ENCODE data around the gene PTBP3. TPM values are rescaled to one million over a fixed set of nuclear protein-coding genes. Genes with fewer than 3 reads are reported as not detected.

PTBP3 gene
- total RNA-seq, 1 donor from 2014 or later = 108 TPM

DNA sequence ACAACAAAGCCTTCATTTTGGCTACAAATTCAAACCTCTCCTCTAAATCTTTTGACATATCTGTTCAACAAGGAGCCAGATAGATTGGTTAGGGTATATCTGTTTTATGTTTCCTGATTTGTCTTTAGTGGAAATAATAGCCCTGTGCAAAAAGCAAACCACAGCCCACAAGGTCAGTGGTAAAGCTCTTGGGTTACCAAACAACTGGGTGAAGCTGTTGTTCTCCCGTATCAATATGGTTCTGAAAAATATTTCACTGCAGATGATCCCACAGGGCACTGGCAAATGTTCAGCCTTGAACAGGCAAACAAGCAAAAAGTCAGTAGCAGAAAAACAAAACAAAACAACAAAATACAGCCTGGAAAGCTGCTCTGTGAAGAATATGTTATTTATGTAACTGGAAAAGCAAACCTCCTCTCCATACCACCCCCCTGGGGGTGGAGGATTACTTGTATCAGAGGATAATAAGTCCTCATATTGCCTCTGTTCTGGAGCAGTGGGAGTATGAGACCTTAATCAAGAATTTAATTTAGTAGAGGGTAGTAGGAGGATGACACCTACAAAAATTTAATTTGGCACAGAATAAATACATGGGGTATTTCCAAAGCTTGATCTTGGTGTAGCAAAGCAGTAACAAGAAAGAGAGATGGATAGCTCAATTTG, 20.8 kb upstream of the PTBP3 start:
- no peak overlapping the region for H3K27ac ChIP-seq (ENCODE audit: low read depth, low read length)
- DNase-seq (ENCODE audit: low read depth) = no peak
- TF ChIP-seq, protein P1, sequence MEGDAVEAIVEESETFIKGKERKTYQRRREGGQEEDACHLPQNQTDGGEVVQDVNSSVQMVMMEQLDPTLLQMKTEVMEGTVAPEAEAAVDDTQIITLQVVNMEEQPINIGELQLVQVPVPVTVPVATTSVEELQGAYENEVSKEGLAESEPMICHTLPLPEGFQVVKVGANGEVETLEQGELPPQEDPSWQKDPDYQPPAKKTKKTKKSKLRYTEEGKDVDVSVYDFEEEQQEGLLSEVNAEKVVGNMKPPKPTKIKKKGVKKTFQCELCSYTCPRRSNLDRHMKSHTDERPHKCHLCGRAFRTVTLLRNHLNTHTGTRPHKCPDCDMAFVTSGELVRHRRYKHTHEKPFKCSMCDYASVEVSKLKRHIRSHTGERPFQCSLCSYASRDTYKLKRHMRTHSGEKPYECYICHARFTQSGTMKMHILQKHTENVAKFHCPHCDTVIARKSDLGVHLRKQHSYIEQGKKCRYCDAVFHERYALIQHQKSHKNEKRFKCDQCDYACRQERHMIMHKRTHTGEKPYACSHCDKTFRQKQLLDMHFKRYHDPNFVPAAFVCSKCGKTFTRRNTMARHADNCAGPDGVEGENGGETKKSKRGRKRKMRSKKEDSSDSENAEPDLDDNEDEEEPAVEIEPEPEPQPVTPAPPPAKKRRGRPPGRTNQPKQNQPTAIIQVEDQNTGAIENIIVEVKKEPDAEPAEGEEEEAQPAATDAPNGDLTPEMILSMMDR (IDR thresholded peaks at IDR 0.05; ENCODE audit: insufficient read depth, low read depth, low read length) = no peak
- TF ChIP-seq EZH2 (IDR thresholded peaks at IDR 0.05; ENCODE audit: insufficient read depth, low read length) = no peak
- no peaks in the 10 kb centered on the region for H3K9me3 ChIP-seq (ENCODE audit: insufficient read depth, low read depth, low read length)
- no peaks in the 10 kb centered on the region for H3K79me2 ChIP-seq (ENCODE audit: insufficient read depth, low read length)
- H3K36me3 Mint-ChIP-seq (ENCODE audit: low read depth, unreplicated experiment) = no peaks in the 10 kb centered on the region
- no peaks in the 10 kb centered on the region for H3K36me3 ChIP-seq (ENCODE audit: insufficient read depth, low read length)
- no peak overlapping the region for H3K4me3 ChIP-seq (ENCODE audit: insufficient read depth, low read depth, low read length)
- H3K4me1 ChIP-seq (ENCODE audit: insufficient read depth, low read length) = no peaks in the 10 kb centered on the region
- H2AFZ ChIP-seq (ENCODE audit: low read depth, low read length) = no peak overlapping the region
- no peak overlapping the region for H3K4me3 Mint-ChIP-seq (ENCODE audit: unreplicated experiment)
- no peaks in the 10 kb centered on the region for H3K9me3 Mint-ChIP-seq (ENCODE audit: unreplicated experiment)
- H3K27me3 Mint-ChIP-seq (ENCODE audit: low read depth, unreplicated experiment) = no peaks in the 10 kb centered on the region
- no peaks in the 10 kb centered on the region for H4K20me1 ChIP-seq (ENCODE audit: insufficient read depth, low read length)
- H3K4me2 ChIP-seq (ENCODE audit: low read length) = no peak overlapping the region
- H3K9ac ChIP-seq (ENCODE audit: low read length) = no peak overlapping the region
- H3K27ac Mint-ChIP-seq (ENCODE audit: unreplicated experiment) = no peak overlapping the region
- no peak for FAIRE-seq
- H3K4me1 Mint-ChIP-seq (ENCODE audit: low read depth, unreplicated experiment) = no peaks in the 10 kb centered on the region
- no peaks in the 10 kb centered on the region for H3K27me3 ChIP-seq (ENCODE audit: insufficient read depth, low read length)

DNA sequence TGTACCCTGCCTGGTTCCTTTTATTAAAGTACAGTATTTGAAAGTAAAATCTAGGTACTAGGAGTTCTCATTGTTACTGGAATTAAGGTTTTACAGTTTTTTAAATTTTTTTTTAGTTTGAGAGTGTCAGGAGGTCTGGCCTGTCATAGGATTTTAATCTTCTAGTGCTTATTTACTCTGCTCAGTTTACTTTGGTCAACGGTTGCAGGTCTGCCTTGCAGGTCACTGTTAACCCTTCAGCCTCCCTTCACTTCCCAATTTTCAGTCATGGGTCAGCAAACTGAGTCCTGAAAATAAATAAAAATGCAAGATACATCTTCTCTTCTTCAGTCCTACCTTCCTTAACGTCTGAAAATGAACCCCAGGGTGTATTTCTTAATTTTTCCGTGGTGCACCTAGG, 18.8 kb upstream of the PTBP3 start:
- no peak overlapping the region for H2AFZ ChIP-seq (ENCODE audit: low read depth, low read length)
- Mint-ChIP-seq H3K9me3 (ENCODE audit: unreplicated experiment) (no peaks in the 10 kb centered on the region), H3K4me3 (ENCODE audit: unreplicated experiment) (no peak overlapping the region), H3K27me3 (ENCODE audit: low read depth, unreplicated experiment) (no peaks in the 10 kb centered on the region), H3K36me3 (ENCODE audit: low read depth, unreplicated experiment) (no peaks in the 10 kb centered on the region), H3K4me1 (ENCODE audit: low read depth, unreplicated experiment) (no peaks in the 10 kb centered on the region), H3K27ac (ENCODE audit: unreplicated experiment) (no peak overlapping the region)
- no peak overlapping the region for H3K4me3 ChIP-seq (ENCODE audit: insufficient read depth, low read depth, low read length)
- FAIRE-seq (no peak), DNase-seq (ENCODE audit: low read depth) (no peak)
- no peaks in the 10 kb centered on the region for H3K79me2 ChIP-seq (ENCODE audit: insufficient read depth, low read length)
- H3K9me3 ChIP-seq (ENCODE audit: insufficient read depth, low read depth, low read length) = no peaks in the 10 kb centered on the region
- TF ChIP-seq, protein P1 (IDR thresholded peaks at IDR 0.05; ENCODE audit: insufficient read depth, low read depth, low read length) = no peak
- TF ChIP-seq EZH2 (IDR thresholded peaks at IDR 0.05; ENCODE audit: insufficient read depth, low read length) = no peak
- H3K4me1 ChIP-seq (ENCODE audit: insufficient read depth, low read length) = no peaks in the 10 kb centered on the region
- no peak overlapping the region for H3K4me2 ChIP-seq (ENCODE audit: low read length)
- no peak overlapping the region for H3K27ac ChIP-seq (ENCODE audit: low read depth, low read length)
- no peak overlapping the region for H3K9ac ChIP-seq (ENCODE audit: low read length)
- H3K36me3 ChIP-seq (ENCODE audit: insufficient read depth, low read length) = no peaks in the 10 kb centered on the region
- H3K27me3 ChIP-seq (ENCODE audit: insufficient read depth, low read length) = no peaks in the 10 kb centered on the region
- no peaks in the 10 kb centered on the region for H4K20me1 ChIP-seq (ENCODE audit: insufficient read depth, low read length)

DNA sequence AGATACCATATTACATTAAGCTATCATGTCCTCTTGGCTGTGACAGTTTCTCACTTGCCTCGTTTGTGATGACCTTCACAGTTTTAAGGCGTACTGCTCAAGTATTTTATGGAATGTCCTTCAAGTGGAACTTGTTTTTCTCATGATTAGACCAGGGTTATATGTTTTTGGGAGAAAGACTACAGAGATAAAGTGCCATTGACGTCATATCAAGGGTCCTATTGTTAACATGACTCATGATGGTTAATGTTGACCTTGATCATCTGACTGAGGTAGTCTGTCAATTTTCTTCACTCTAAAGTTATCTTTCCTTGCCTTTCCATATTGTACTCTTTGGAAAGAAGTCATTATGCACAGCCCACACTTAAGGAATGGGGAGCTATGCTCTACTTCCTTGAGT, 17.8 kb upstream of the PTBP3 start:
- Histone ChIP-seq H3K27me3 (ENCODE audit: insufficient read depth, low read length) (no peaks in the 10 kb centered on the region), H3K9me3 (ENCODE audit: insufficient read depth, low read depth, low read length) (no peaks in the 10 kb centered on the region), H3K4me2 (ENCODE audit: low read length) (no peak overlapping the region), H3K36me3 (ENCODE audit: insufficient read depth, low read length) (no peaks in the 10 kb centered on the region), H3K4me1 (ENCODE audit: insufficient read depth, low read length) (no peaks in the 10 kb centered on the region), H3K27ac (ENCODE audit: low read depth, low read length) (no peak overlapping the region), H2AFZ (ENCODE audit: low read depth, low read length) (no peak overlapping the region), H4K20me1 (ENCODE audit: insufficient read depth, low read length) (no peaks in the 10 kb centered on the region), H3K4me3 (ENCODE audit: insufficient read depth, low read depth, low read length) (no peak overlapping the region), H3K79me2 (ENCODE audit: insufficient read depth, low read length) (no peaks in the 10 kb centered on the region), H3K9ac (ENCODE audit: low read length) (no peak overlapping the region)
- Mint-ChIP-seq H3K27me3 (ENCODE audit: low read depth, unreplicated experiment) (no peaks in the 10 kb centered on the region), H3K27ac (ENCODE audit: unreplicated experiment) (no peak overlapping the region), H3K4me1 (ENCODE audit: low read depth, unreplicated experiment) (no peaks in the 10 kb centered on the region), H3K9me3 (ENCODE audit: unreplicated experiment) (no peaks in the 10 kb centered on the region), H3K36me3 (ENCODE audit: low read depth, unreplicated experiment) (no peaks in the 10 kb centered on the region), H3K4me3 (ENCODE audit: unreplicated experiment) (no peak overlapping the region)
- FAIRE-seq (no peak), DNase-seq (ENCODE audit: low read depth) (no peak)
- no peak for TF ChIP-seq EZH2 (IDR thresholded peaks at IDR 0.05; ENCODE audit: insufficient read depth, low read length)
- TF ChIP-seq, protein P1 (IDR thresholded peaks at IDR 0.05; ENCODE audit: insufficient read depth, low read depth, low read length) = no peak

Measured in astrocyte (in vitro differentiated cells and primary cell).